GM18507 (cell line): ENCODE measurements around the gene SEMA4C.
A peak's percentile ranks its signal among the peaks of the same experiment; 100 is the strongest.
"Not testable (repeated sequence)": the region's sequence is repeated elsewhere in the genome, so short reads cannot be mapped to it uniquely, and the experiment has no call there.

Experiments
- DNase-seq: peaks from one replicate; pipeline ENCODE4 v3.0.0; 2011; ENCODE audit warnings: low read depth; ENCODE audit not compliant: insufficient read length; ENCODE audit errors: extremely low spot score
- FAIRE-seq: peaks from 2 replicates; lab custom pipeline; 2011; peaks lifted over from hg19 to GRCh38; lab: Jason Lieb, UNC

The SEMA4C gene

DNA sequence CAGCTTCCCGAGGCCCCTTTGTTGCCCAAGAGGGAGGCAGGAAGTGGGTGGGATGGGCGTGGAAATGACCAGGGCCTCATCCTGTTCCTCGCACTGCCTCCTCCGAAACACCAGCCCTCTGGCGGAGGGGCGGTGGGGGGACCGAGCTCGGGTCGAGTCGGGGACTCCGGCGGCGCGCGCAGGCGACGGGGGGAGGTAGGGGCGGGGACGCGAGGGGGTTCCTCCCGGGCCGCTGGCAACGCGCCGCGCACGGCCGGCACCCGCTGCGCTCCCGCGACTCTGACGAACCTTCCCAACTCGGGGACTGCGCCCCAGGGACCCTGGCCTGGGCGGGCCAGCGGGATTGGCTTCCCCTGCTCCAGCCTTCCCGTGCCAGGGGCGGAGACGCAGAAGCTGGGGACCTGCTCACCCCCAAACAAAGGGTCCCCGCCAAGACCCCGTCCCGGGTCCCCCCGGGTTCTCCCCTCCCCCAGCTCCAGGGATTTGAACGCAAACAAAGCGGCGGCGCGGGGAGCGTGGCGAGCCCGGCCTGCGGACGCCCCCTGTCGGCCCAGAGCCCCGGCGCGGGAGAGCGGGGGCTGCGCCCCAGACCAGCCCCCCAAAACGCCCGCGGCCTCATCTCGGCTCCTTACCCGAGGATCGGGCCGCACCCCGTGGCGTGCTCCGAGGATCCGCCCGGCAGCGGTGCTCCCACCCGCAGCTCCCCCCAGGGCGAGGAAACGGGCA is 1.2 kb downstream of the SEMA4C start:
- DNase-seq (peak; percentile 65), FAIRE-seq (peak; percentile 80)

GRCh38 chr2:96867756-96868554 is 1.9 kb downstream of the SEMA4C start:
- DNase-seq (no peak), FAIRE-seq (no peak)

GRCh38 chr2:96866986-96867755 is 2.7 kb downstream of the SEMA4C start:
- FAIRE-seq (no peak), DNase-seq (no peak)

DNA sequence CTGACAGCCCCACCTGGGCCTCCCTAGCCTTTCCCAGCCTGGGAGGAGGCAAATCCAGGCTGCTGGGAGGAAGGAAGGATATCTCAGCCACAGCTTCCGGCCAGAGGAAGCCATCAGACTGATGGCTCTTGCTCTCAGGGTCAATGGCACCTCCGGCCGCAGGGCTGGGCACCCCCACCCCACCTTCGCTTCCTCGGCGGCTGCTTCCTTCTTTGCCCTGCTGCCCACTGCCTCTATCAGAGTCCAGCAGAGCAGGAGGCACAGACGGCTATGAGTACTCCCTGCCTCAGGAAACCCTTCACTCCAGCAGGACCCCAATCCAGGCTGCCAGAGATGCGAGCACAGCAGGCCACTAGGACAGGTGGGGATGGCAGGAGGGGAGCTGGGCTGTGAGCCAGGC is 3.3 kb downstream of the SEMA4C start:
- no peak for DNase-seq
- no peak for FAIRE-seq

- FAIRE-seq (no peak), DNase-seq (no peak)
Measured at GRCh38 chr2:96866149-96866548, 3.7 kb downstream of the SEMA4C start.

DNA sequence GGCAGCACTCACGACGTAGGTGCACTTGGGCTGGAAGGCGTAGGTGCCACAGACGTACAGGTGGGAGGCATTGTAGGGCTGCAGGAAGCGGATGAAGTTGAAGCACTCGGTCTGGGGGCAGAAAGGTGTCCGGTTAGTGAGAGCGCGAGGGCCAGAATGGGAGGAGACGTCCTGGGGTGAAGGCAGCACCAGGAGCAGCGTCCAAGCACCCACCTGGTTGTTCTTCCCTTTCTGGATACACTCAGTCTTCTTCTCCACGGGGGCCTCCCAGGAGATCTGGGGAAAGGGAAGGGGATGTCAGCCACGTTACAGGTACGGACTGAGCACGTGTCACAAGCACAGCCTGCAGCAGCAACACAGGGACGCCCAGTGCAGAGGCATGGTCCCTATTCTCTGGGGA is 4.2 kb downstream of the SEMA4C start:
- FAIRE-seq (no peak), DNase-seq (no peak)

GRCh38 chr2:96864343-96865091 is 5.4 kb downstream of the SEMA4C start:
- no peak for FAIRE-seq
- no peak for DNase-seq

- FAIRE-seq (no peak), DNase-seq (no peak)
Measured at GRCh38 chr2:96863575-96864342, 6.1 kb downstream of the SEMA4C start.

DNA sequence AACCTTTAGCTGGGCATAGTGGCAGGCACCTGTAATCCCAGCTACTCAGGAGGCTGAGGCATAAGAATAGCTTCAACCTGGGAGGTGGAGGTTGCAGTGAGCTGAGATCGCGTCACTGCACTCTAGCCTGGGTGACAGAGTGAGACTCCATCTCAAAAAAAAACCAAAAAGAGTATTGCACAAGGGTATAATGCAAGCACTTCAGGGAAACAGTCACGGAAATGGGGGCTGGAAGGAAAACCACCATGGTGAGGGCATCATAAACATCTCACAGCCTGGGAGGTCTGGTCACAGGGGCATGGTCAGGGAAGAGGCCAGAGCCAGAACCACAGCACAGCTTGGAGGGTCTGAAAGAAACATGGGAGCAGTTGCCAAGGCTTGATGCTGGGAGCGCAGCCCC is 6.8 kb downstream of the SEMA4C start:
- not testable (repeated sequence) for FAIRE-seq

GRCh38 chr2:96861074-96861473 is 8.8 kb downstream of the SEMA4C start:
- no peak for FAIRE-seq
- no peak for DNase-seq

More for the DNA sequence above, 6.8 kb downstream of the SEMA4C start:
- not testable (repeated sequence) for DNase-seq

DNA sequence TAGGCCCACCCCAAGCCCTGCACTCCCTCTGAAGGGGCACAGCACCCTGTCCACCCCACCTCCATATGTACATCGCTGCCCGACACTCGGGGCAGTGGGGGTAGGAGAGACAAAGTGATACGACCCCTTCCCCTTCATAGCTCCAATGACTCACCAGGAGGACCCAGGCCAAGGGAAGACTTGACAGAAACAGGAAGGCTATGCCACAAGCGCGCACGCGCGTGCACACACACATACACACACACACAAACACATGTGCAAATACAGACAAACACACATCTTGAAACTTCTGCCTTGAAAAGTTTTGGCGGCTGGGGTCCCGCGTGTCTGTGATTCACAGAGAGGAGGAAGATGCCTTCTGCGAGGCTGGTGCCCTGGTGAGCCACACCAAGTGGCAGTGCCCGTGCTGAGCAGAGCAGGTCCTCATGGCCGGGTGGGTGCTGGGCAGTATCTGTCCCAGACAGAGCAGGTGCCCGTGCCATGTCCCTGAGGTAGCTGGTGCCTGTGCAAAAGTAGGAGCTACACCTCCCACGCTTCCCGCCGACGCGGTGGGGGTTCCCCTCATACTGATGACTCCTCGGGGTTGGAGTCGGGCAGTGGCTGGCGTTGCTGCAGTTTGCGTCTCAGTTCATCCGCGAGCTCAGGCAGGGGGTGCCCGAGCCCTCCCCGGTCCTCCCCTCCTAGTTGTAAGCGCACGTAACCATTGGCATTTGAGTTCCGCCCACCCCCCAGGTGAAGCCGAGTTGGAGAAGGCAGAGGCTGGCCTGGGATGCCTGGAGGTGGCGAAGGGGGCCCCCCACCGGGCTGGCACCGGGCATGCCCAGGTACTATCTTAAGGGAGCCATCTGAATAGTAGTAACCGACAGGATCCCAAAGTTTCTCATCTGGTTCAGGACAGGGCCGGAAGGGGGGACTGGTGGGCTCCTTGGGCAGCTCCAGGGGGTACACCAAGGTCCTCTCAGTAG is 9.5 kb downstream of the SEMA4C start:
- FAIRE-seq (no peak), DNase-seq (no peak)

- FAIRE-seq, result no peak
- DNase-seq, result no peak
Measured at GRCh38 chr2:96859681-96860064, 10.2 kb downstream of the SEMA4C start.

DNA sequence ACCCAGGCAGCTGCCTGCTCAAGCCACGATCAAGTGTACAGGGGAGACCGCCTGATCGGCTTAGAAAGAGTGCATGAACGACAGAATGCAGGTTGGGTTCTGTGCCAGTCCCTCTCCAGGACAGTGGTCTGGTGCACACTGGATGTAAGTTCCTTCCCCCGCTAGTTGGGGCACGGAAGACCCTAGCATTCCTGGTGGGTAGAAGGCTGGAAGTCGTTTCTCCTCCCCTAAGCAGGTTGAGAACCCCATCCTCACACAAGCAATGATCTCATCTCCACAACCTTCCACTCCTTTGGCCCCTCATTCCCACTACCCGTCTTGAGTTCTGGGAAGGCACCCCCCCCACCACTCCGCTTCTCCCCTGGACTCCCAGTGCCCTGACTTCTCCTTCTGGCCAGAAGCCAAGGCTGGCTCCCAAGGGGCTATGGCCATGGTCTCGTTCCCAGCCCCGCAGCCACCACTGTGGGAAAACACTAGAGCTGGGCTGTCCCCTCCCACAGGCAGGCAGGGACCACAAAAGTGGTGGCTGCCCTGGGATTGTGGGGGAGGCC is 10.7 kb downstream of the SEMA4C start:
- no peak for DNase-seq
- no peak for FAIRE-seq

DNA sequence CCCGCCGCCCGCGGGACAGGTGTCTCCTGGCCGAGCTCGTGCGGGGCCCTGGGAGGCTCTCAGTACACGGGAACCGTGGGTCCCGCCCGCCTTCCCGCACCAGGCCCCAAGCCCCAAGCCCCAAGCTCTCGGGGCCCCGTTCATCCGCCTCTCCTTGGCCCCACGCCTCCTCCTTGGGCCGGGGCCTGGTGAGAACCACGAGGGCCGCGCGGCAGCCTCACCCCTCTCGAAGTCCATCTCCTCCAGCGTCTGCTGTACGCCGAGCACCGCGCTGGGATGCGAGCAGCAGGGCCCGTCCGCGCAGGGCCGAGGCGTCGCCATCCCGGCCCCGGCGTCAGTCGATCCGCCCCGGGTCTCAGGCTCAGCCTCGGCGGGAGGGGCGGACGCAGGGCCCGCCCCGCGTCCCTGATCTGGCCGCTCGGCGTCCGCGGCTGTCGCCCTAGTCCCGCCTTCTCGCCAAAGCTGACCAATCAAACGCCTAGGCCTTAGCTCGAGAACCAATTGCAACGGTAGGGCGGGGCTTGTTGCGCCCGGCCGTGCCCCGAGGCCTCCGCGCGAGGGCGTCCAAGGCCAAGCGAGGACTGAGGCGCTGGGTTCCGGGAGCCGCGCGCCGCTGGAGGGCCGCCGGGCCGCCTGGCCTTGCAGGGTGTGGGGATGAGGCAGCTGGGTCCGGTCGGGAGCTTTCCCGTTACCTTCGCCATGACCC is 12.1 kb downstream of the SEMA4C start, which contains the start of gene ANKRD39:
Gene ANKRD39 (minus strand): TSS at position 350 of the 706 bp plus-strand sequence. CDS start 29 bp downstream, at position 321.
- DNase-seq (peak; percentile 98), FAIRE-seq (peak; percentile 95)

DNA sequence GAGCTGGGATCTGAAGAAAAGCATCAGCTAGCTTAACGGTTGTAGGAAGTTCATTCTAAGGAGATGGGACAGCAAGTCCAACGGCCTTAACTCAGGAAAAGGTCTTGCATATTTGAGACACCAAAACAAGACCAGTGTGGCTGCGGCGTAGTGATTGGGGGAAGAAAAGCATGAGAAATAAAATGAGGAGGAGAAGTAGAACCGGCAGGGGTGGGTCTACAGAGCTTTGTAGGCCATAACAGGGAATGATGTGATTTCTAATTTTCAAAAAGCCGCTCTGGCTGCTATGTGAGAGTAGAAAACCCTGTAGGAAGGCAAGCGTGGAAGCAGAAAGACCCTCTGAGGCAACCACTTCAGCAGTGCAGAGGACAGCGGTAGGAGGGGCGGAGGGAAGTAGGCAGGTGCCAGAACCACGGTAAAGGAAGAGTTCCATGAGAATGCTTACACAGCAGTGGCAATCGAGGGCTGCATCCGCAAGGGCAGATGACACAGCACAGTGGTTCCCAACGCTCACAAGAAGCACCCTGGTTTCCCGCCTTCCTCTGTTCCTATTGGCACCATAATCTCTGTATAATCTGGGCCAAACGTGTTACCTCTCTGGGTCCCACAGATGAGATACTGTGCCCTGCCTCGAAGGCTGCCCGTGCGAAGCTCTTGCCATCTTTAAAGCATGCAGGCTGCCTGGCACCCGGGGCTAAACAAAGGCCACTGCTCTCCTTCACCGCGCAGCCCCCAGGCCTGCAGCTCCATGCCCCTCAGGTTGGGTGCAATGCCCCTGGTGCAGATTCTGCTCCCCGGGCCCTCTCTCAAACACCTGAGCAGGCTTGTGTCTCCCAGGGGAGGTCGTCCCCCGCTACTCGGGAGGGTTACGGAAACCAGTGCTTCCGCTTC is 12.9 kb downstream of the SEMA4C start:
- DNase-seq (no peak), FAIRE-seq (peak; percentile 68)

DNA sequence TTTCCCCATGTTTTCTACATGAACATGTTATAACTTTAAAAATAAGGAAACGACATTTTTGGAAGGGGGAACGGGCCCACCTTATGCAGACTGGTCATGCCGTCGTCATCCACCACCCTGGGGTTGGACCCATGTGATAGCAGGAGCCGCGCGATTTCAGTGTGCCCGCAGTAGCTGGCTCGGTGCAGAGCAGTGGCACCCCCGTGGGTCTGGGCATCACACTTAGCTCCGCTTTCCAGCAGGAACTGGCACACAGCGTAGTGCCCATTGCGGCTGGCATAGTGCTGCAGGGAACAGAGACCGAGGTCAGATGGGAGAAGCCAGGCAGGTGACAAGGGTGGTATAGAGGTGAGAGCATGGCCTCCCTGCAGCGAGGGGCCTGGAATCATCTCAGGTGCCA is 16.6 kb downstream of the SEMA4C start:
- no peak for DNase-seq
- no peak for FAIRE-seq
